ENCODE measurements around the gene B4GALT2.

Gene B4GALT2

DNA sequence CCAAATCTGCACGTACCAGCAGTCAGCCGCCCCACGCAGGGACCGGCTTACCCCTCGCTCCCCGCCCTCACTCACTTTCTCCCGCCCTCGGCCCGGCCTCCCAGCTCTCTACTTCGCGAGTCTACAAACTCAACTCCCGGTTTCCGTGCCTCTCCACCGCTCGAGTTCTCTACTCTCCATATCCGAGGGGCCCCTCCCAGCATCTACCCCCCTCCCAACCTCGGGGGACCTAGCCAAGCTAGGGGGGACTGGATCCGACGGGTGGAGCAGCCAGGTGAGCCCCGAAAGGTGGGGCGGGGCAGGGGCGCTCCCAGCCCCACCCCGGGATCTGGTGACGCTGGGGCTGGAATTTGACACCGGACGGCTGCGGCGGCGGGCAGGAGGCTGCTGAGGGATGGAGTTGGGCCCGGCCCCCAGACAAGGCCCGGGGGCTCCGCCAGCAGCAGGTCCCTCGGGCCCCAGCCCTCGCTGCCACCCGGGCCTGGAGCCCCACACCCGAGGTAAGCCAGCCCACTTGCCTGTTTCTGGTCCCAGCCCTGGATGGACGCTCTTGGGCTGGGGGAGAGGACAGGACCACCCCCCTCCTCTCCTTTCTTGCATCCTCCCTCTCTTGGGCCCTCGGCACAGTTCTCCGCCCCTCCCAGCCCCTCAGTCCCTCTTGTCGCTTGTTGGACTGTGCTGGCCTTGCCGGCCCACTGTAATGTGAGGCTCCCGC, 45.5 kb upstream of the B4GALT2 start, which contains the start of gene ARTN:
ARTN (plus strand) TSS at position 416 of the 715 bp plus-strand sequence. CDS start 1,856 bp downstream, outside the sequence.
- in situ Hi-C loops (cut with HindIII; ENCODE audit: low sequenced_read_pairs) = no loop called here
- H3K4me3 ChIP-seq (ENCODE audit: low read depth, low read length) = peak within 1 kb of the TSS; percentile 39
- no peak for DNase-seq (ENCODE audit: low read depth)
- TF ChIP-seq, protein P1, sequence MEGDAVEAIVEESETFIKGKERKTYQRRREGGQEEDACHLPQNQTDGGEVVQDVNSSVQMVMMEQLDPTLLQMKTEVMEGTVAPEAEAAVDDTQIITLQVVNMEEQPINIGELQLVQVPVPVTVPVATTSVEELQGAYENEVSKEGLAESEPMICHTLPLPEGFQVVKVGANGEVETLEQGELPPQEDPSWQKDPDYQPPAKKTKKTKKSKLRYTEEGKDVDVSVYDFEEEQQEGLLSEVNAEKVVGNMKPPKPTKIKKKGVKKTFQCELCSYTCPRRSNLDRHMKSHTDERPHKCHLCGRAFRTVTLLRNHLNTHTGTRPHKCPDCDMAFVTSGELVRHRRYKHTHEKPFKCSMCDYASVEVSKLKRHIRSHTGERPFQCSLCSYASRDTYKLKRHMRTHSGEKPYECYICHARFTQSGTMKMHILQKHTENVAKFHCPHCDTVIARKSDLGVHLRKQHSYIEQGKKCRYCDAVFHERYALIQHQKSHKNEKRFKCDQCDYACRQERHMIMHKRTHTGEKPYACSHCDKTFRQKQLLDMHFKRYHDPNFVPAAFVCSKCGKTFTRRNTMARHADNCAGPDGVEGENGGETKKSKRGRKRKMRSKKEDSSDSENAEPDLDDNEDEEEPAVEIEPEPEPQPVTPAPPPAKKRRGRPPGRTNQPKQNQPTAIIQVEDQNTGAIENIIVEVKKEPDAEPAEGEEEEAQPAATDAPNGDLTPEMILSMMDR (IDR thresholded peaks at IDR 0.05; ENCODE audit: low read depth, low read length, missing control alignments) = no peak

DNA sequence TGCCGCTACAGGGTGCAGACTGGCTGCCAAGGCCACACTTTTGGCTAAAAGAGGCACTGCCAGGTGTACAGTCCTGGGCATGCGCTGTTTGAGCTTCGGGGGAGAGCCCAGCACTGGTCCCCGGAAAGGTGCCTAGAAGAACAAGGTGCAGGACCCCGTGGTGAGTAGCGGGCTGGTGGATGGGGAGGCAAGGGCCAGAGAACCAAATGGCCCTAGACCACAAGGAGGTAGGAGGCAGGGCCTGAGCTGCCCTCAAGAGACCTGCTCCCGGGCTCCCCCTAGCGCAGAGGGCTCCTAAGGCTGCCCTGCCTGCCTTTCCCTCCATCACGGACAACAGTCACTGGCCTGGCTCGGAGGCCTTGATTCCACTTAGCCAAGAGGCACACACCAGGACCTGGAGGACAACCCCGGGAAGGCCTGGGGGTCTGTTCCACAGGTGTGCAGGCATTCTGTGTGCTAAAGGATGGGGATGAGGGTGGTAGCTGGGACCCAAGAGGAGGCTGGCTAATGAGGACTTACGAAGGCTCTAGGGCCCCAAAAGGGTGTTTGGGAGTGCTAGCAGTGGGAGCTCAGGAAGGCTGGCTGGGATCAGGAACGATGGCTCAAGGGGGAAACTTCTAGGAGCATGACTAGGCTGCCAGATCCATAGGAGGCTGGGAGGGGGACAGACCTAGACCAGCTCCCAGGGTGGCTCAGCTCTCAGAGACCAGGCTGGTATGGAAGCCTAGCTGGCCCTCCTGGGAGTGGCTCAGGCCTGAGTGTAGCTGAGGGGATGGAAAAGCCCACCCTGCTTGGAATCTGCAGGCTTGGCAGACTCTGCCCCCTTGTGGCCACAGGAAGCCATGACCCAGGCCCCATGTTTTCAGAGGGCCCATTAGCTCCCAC, 44.7 kb upstream of the B4GALT2 start:
- H3K4me3 ChIP-seq (ENCODE audit: low read depth, low read length) = peak overlapping the region; percentile 39
- DNase-seq (ENCODE audit: low read depth) = peak; percentile 59
- in situ Hi-C loops (cut with HindIII; ENCODE audit: low sequenced_read_pairs) = no loop called here
- TF ChIP-seq, protein P1 (IDR thresholded peaks at IDR 0.05; ENCODE audit: low read depth, low read length, missing control alignments) = peak; percentile 89

DNA sequence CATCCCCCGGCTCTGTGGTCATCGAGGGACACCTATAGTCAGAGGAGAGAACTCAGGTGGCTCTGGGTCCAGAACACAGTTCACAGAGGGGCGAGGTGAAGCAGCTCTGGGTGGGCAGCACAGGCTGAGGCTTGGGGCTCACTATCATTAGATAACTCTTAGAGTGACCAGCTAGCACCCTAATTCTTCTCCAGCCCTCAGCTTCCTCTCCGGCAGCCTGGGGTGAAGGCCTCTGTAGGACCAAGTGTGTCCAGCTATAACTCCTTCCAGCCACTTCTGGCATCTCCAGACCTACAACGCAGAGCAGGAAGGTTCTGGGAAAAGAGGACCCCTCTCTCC, 44.1 kb upstream of the B4GALT2 start:
- TF ChIP-seq, protein P1 (IDR thresholded peaks at IDR 0.05; ENCODE audit: low read depth, low read length, missing control alignments) = no peak
- DNase-seq (ENCODE audit: low read depth) = no peak
- in situ Hi-C loops (cut with HindIII; ENCODE audit: low sequenced_read_pairs) = loop anchor here (5.0 kb wide), 3 partner anchors 73 to 168 kb away; no protein-coding TSS in a partner anchor
- H3K4me3 ChIP-seq (ENCODE audit: low read depth, low read length) = no peak overlapping the region

DNA sequence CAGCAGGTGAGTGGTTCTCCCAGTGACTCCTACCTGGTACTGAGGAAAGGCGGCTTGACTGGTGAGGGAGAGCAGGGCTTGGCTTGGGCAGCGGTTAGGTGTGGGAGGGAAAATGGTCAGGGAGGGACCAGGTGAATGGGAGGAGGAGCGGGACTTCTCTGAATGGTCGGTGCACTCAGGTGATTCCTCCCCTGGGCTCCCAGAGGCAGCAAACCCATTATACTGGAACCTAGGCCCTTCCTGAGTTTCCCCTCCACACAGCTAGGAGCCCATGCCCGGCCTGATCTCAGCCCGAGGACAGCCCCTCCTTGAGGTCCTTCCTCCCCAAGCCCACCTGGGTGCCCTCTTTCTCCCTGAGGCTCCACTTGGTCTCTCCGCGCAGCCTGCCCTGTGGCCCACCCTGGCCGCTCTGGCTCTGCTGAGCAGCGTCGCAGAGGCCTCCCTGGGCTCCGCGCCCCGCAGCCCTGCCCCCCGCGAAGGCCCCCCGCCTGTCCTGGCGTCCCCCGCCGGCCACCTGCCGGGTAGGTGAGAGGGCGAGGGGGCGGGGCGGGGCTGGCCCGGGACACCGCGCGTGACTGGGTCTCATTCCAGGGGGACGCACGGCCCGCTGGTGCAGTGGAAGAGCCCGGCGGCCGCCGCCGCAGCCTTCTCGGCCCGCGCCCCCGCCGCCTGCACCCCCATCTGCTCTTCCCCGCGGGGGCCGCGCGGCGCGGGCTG, 43.1 kb upstream of the B4GALT2 start:
- no peak for DNase-seq (ENCODE audit: low read depth)
- in situ Hi-C loops (cut with HindIII; ENCODE audit: low sequenced_read_pairs) = loop anchor here (5.0 kb wide), 3 partner anchors 74 to 169 kb away; no protein-coding TSS in a partner anchor
- H3K4me3 ChIP-seq (ENCODE audit: low read depth, low read length) = peak overlapping the region; percentile 31
- TF ChIP-seq, protein P1 (IDR thresholded peaks at IDR 0.05; ENCODE audit: low read depth, low read length, missing control alignments) = no peak

DNA sequence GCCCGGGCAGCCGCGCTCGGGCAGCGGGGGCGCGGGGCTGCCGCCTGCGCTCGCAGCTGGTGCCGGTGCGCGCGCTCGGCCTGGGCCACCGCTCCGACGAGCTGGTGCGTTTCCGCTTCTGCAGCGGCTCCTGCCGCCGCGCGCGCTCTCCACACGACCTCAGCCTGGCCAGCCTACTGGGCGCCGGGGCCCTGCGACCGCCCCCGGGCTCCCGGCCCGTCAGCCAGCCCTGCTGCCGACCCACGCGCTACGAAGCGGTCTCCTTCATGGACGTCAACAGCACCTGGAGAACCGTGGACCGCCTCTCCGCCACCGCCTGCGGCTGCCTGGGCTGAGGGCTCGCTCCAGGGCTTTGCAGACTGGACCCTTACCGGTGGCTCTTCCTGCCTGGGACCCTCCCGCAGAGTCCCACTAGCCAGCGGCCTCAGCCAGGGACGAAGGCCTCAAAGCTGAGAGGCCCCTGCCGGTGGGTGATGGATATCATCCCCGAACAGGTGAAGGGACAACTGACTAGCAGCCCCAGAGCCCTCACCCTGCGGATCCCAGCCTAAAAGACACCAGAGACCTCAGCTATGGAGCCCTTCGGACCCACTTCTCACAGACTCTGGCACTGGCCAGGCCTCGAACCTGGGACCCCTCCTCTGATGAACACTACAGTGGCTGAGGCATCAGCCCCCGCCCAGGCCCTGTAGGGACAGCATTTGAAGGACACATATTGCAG, 42.4 kb upstream of the B4GALT2 start:
- no peak for DNase-seq (ENCODE audit: low read depth)
- TF ChIP-seq, protein P1 (IDR thresholded peaks at IDR 0.05; ENCODE audit: low read depth, low read length, missing control alignments) = peak; percentile 38
- H3K4me3 ChIP-seq (ENCODE audit: low read depth, low read length) = peak overlapping the region; percentile 31
- in situ Hi-C loops (cut with HindIII; ENCODE audit: low sequenced_read_pairs) = loop anchor here (5.0 kb wide), 3 partner anchors 74 to 169 kb away; no protein-coding TSS in a partner anchor
